Ureter (tissue), 1 donor: Measurements from ENCODE around the gene CYP3A7. TPM values are rescaled to one million over a fixed set of nuclear protein-coding genes. Genes with fewer than 3 reads are reported as not detected.
"Not testable (repeated sequence)": the region's sequence is repeated elsewhere in the genome, so short reads cannot be mapped to it uniquely, and the experiment has no call there.

Source experiments
- DNase-seq: peaks from one replicate; pipeline ENCODE4 v3.0.0-alpha.2; 2020; ENCODE audit warnings: low spot score
- total RNA-seq: library from RNA; stranded (reverse); gene quantifications from one replicate; pipeline ENCODE4 v1.2.4, GENCODE V29; 2023
- donor health status: DM: yes; HTN: yes; CAD: no.

Gene CYP3A7
- total RNA-seq, 1 donor from 2014 or later: 0.75 TPM

GRCh38 chr7:99742737-99743394, 7.9 kb upstream of the CYP3A7 start:
- no peak for DNase-seq

GRCh38 chr7:99741441-99741795, 6.4 kb upstream of the CYP3A7 start:
- DNase-seq: no peak

GRCh38 chr7:99740573-99741440, 5.8 kb upstream of the CYP3A7 start:
- no peak for DNase-seq

- DNase-seq: no peak
Observed at GRCh38 chr7:99739699-99740572, 4.9 kb upstream of the CYP3A7 start.

GRCh38 chr7:99737726-99738125, 2.7 kb upstream of the CYP3A7 start:
- DNase-seq: no peak

GRCh38 chr7:99736667-99737066, 1.7 kb upstream of the CYP3A7 start:
- not testable (repeated sequence) for DNase-seq

- DNase-seq: no peak
Observed at GRCh38 chr7:99733448-99733847, 1.5 kb downstream of the CYP3A7 start.

GRCh38 chr7:99733003-99733402, 2.0 kb downstream of the CYP3A7 start:
- DNase-seq: no peak

GRCh38 chr7:99731638-99732374, 3.2 kb downstream of the CYP3A7 start:
- DNase-seq: no peak

GRCh38 chr7:99730992-99731391, 4.0 kb downstream of the CYP3A7 start:
- no peak for DNase-seq

GRCh38 chr7:99730238-99730810, 4.7 kb downstream of the CYP3A7 start:
- DNase-seq: no peak

- DNase-seq: no peak
Observed at GRCh38 chr7:99729486-99730237, 5.3 kb downstream of the CYP3A7 start.

- DNase-seq: no peak
Observed at GRCh38 chr7:99728615-99729014, 6.4 kb downstream of the CYP3A7 start.

- not testable (repeated sequence) for DNase-seq
Observed at GRCh38 chr7:99723201-99723600, 11.8 kb downstream of the CYP3A7 start.

- DNase-seq: no peak
Observed at GRCh38 chr7:99720800-99721595, 14.0 kb downstream of the CYP3A7 start.

GRCh38 chr7:99719996-99720769, 14.8 kb downstream of the CYP3A7 start:
- DNase-seq: no peak

GRCh38 chr7:99713995-99714570, 20.9 kb downstream of the CYP3A7 start:
- DNase-seq: no peak

GRCh38 chr7:99709838-99710578, 25.0 kb downstream of the CYP3A7 start:
- no peak for DNase-seq
